H9 (cell line): ENCODE data around the gene CABP4. TPM values are rescaled to one million over a fixed set of nuclear protein-coding genes. Genes with fewer than 3 reads are reported as not detected.

ENCODE experiments used
- DNase-seq: peaks from one replicate; pipeline ENCODE4 v3.0.0-alpha.2; 2017
- H2AFZ ChIP-seq: one replicate; pipeline ENCODE4 v1.6.1; 2013; ENCODE audit warnings: mild to moderate bottlenecking, low read length, control low read depth, moderate library complexity
- H2AK5ac ChIP-seq: 2 replicates; pipeline ENCODE4 v1.6.1; 2013; ENCODE audit warnings: low read length, control low read depth, mixed read lengths; ENCODE audit not compliant: insufficient read length
- H2BK120ac ChIP-seq: one replicate; pipeline ENCODE4 v1.6.1; 2013; ENCODE audit warnings: low read depth, mild to moderate bottlenecking, low read length, control low read depth, inconsistent platforms; ENCODE audit not compliant: poor library complexity, severe bottlenecking
- H2BK12ac ChIP-seq: 2 replicates; pipeline ENCODE4 v1.6.1; 2013; ENCODE audit warnings: low read length, control low read depth, mixed read lengths, low read depth; ENCODE audit not compliant: insufficient read length
- H2BK15ac ChIP-seq: 2 replicates; pipeline ENCODE4 v1.6.1; 2013; ENCODE audit warnings: low read depth, low read length, control low read depth
- H2BK20ac ChIP-seq: one replicate; pipeline ENCODE4 v1.6.1; 2013; ENCODE audit warnings: low read depth, mild to moderate bottlenecking, low read length, control low read depth, inconsistent platforms; ENCODE audit not compliant: poor library complexity, severe bottlenecking
- H2BK5ac ChIP-seq: 2 replicates; pipeline ENCODE4 v1.6.1; 2013; ENCODE audit warnings: low read length, control low read depth, mixed read lengths; ENCODE audit not compliant: insufficient read length
- H3K14ac ChIP-seq: 2 replicates; pipeline ENCODE4 v1.6.1; 2013; ENCODE audit warnings: low read length, control low read depth; ENCODE audit not compliant: insufficient read depth
- H3K18ac ChIP-seq: 2 replicates; pipeline ENCODE4 v1.6.1; 2013; ENCODE audit warnings: low read depth, mild to moderate bottlenecking, mixed read lengths, low read length, control low read depth; ENCODE audit not compliant: insufficient read length
- H3K23ac ChIP-seq: 2 replicates; pipeline ENCODE4 v1.6.1; 2013; ENCODE audit warnings: low read length, control low read depth, mixed read lengths, low read depth; ENCODE audit not compliant: insufficient read length
- H3K23me2 ChIP-seq: 2 replicates; pipeline ENCODE4 v1.6.1; 2013; ENCODE audit warnings: low read depth, mild to moderate bottlenecking, mixed read lengths, low read length, control low read depth; ENCODE audit not compliant: insufficient read length, poor library complexity, severe bottlenecking
- H3K27ac ChIP-seq: 2 replicates; pipeline ENCODE4 v1.5.1; 2013; ENCODE audit warnings: low read length, control low read depth, mixed read lengths, low read depth; ENCODE audit not compliant: insufficient read length
- H3K27me3 ChIP-seq: 2 replicates; pipeline ENCODE4 v1.6.1; 2013; ENCODE audit warnings: low read length, control low read depth, inconsistent platforms; ENCODE audit not compliant: insufficient read depth
- H3K4ac ChIP-seq: 2 replicates; pipeline ENCODE4 v1.6.1; 2013; ENCODE audit warnings: low read depth, mild to moderate bottlenecking, control low read depth, inconsistent platforms, low read length, moderate library complexity
- H3K4me1 ChIP-seq: 2 replicates; pipeline ENCODE4 v1.6.1; 2013; ENCODE audit warnings: low read length, control low read depth, inconsistent platforms; ENCODE audit not compliant: insufficient read depth
- H3K4me2 ChIP-seq: 2 replicates; pipeline ENCODE4 v1.6.1; 2013; ENCODE audit warnings: low read length, control low read depth, mixed read lengths; ENCODE audit not compliant: insufficient read length, insufficient read depth
- H3K56ac ChIP-seq: 2 replicates; pipeline ENCODE4 v1.6.1; 2013; ENCODE audit warnings: low read depth, mild to moderate bottlenecking, mixed read lengths, low read length, control low read depth; ENCODE audit not compliant: insufficient read length
- H3K79me1 ChIP-seq: 2 replicates; pipeline ENCODE4 v1.6.1; 2013; ENCODE audit warnings: low read depth, mild to moderate bottlenecking, moderate library complexity, low read length, control low read depth, inconsistent platforms; ENCODE audit not compliant: insufficient read depth, poor library complexity, severe bottlenecking
- H3K79me2 ChIP-seq: 2 replicates; pipeline ENCODE4 v1.6.1; 2013; ENCODE audit warnings: low read length, control low read depth, inconsistent platforms; ENCODE audit not compliant: insufficient read depth
- H3K9ac ChIP-seq: 2 replicates; pipeline ENCODE4 v1.6.1; 2013; ENCODE audit warnings: low read length, control low read depth, mixed read lengths; ENCODE audit not compliant: insufficient read length; ENCODE audit errors: extremely low read depth
- H3K9me3 ChIP-seq: one replicate; pipeline ENCODE4 v1.6.1; 2013; ENCODE audit warnings: low read depth, low read length, inconsistent platforms; ENCODE audit not compliant: control insufficient read depth
- H3T11ph ChIP-seq: one replicate; pipeline ENCODE4 v1.6.1; 2013; ENCODE audit warnings: mild to moderate bottlenecking, low read length, control low read depth, inconsistent platforms
- H4K20me1 ChIP-seq: one replicate; pipeline ENCODE4 v1.6.1; 2013; ENCODE audit not compliant: control insufficient read depth, insufficient read length, insufficient read depth
- H4K5ac ChIP-seq: 2 replicates; pipeline ENCODE4 v1.6.1; 2013; ENCODE audit warnings: low read depth, mild to moderate bottlenecking, mixed read lengths, low read length, control low read depth; ENCODE audit not compliant: insufficient read length
- H4K8ac ChIP-seq: replicated peaks from 2 replicates; pipeline ENCODE4 v1.6.1; 2013; ENCODE audit warnings: low read length, control low read depth, mixed read lengths, low read depth; ENCODE audit not compliant: insufficient read length
- H4K91ac ChIP-seq: 2 replicates; pipeline ENCODE4 v1.6.1; 2013; ENCODE audit warnings: low read depth, mild to moderate bottlenecking, moderate library complexity, mixed read lengths, low read length, control low read depth; ENCODE audit not compliant: insufficient read length
- H3K27ac Mint-ChIP-seq, 3 experiments: 2 replicates in 2 of 3; 3 replicates in 1 of 3; pipeline ENCODE4 v1.8.0; 2020 to 2021; ENCODE audit warnings: mixed read lengths in 3 of 3, mild to moderate bottlenecking in 1 of 3, moderate library complexity in 1 of 3
- H3K27me3 Mint-ChIP-seq: 2 replicates; pipeline ENCODE4 v1.8.0; 2021; ENCODE audit warnings: low read depth, mild to moderate bottlenecking, moderate library complexity, mixed read lengths
- H3K36me3 Mint-ChIP-seq, 3 experiments: 2 replicates in 2 of 3; 3 replicates in 1 of 3; pipeline ENCODE4 v1.8.0; 2020 to 2021; ENCODE audit warnings: low read depth in 3 of 3, mixed read lengths in 3 of 3; ENCODE audit not compliant: insufficient read depth in 1 of 3
- H3K4me1 Mint-ChIP-seq, 2 experiments: 2 replicates each; pipeline ENCODE4 v1.8.0; 2020; ENCODE audit warnings: mixed read lengths in 2 of 2
- H3K4me3 Mint-ChIP-seq, 2 experiments: 2 replicates in 1 of 2; 3 replicates in 1 of 2; pipeline ENCODE4 v1.8.0; 2020 to 2021; ENCODE audit warnings: mild to moderate bottlenecking in 2 of 2, mixed read lengths in 2 of 2, moderate library complexity in 1 of 2
- H3K9me3 Mint-ChIP-seq, 2 experiments: 2 replicates in 1 of 2; 3 replicates in 1 of 2; pipeline ENCODE4 v1.8.0; 2020; ENCODE audit warnings: mild to moderate bottlenecking in 2 of 2, mixed read lengths in 2 of 2, moderate library complexity in 1 of 2
- WGBS: extraction: QIAGEN DNeasy Blood & Tissue Kit; methylation state at CpG from one replicate; pipeline ENCODE4 v1.1.7; 2013; ENCODE audit warnings: missing lambda C conversion rate, low lambda C conversion rate, mixed read lengths; ENCODE audit not compliant: insufficient read length; ENCODE audit errors: extremely low coverage; 5-methylcytosine and 5-hydroxymethylcytosine counted together
- total RNA-seq: library from RNA; stranded (reverse); gene quantifications from 2 replicates; pipeline ENCODE4 v1.2.1, GENCODE V29; 2021
- TF ChIP-seq, protein P1 (sequence below): fragments of 200-600 bp; sonication (generic); conservative IDR thresholded peaks from 3 replicates; pipeline ENCODE4 v1.8.0; 2021; ENCODE audit warnings: antibody characterized with exemption, mild to moderate bottlenecking

Gene CABP4
- total RNA-seq, 1 experiment from 2014 or later = not detected

- H3K27ac Mint-ChIP-seq = peak overlapping the region in 2 of 3 experiments; percentile 71 to 76; a peak in 3 of 7 replicates
- peaks cover 19 to 30% of the 10 kb centered on the region in 2 experiments for H3K4me1 Mint-ChIP-seq
- no peak overlapping the region for H3K27ac ChIP-seq
Observed at GRCh38 chr11:67506426-67507051, 51.4 kb downstream of the CABP4 start.

More at GRCh38 chr11:67506426-67507051, 51.4 kb downstream of the CABP4 start:
- Histone ChIP-seq H3K9ac (no peak overlapping the region), H4K20me1 (no peaks in the 10 kb centered on the region), H3K4me1 (no peaks in the 10 kb centered on the region), H3K4me2 (no peak overlapping the region), H3T11ph (no peak overlapping the region), H3K27me3 (no peaks in the 10 kb centered on the region), H2BK15ac (no peak overlapping the region), H3K79me1 (no peaks in the 10 kb centered on the region), H3K18ac (no peak overlapping the region), H3K79me2 (peaks cover 2% of the 10 kb centered on the region; the same call in 1 of the 2 replicates), H2BK120ac (no peak overlapping the region), H3K23ac (no peak overlapping the region), H3K56ac (no peak overlapping the region), H4K5ac (no peak overlapping the region), H2BK5ac (no peak overlapping the region), H4K8ac (no peak overlapping the region), H3K9me3 (no peaks in the 10 kb centered on the region), H3K4ac (no peak overlapping the region), H3K23me2 (peaks cover 17% of the 10 kb centered on the region), H4K91ac (no peak overlapping the region), H2BK20ac (no peak overlapping the region), H2BK12ac (no peak overlapping the region), H2AFZ (no peak overlapping the region), H3K14ac (no peak overlapping the region), H2AK5ac (no peak overlapping the region)
- Mint-ChIP-seq H3K27me3 (peaks cover 24% of the 10 kb centered on the region), H3K36me3 (peaks cover 5 to 13% (median 9%) of the 10 kb centered on the region in 3 experiments; a peak in 6 of 7 replicates), H3K9me3 (no peaks in the 10 kb centered on the region; a peak in 1 of 5 replicates), H3K4me3 (peak overlapping the region; percentile 75 to 80)
- TF ChIP-seq, protein P1, sequence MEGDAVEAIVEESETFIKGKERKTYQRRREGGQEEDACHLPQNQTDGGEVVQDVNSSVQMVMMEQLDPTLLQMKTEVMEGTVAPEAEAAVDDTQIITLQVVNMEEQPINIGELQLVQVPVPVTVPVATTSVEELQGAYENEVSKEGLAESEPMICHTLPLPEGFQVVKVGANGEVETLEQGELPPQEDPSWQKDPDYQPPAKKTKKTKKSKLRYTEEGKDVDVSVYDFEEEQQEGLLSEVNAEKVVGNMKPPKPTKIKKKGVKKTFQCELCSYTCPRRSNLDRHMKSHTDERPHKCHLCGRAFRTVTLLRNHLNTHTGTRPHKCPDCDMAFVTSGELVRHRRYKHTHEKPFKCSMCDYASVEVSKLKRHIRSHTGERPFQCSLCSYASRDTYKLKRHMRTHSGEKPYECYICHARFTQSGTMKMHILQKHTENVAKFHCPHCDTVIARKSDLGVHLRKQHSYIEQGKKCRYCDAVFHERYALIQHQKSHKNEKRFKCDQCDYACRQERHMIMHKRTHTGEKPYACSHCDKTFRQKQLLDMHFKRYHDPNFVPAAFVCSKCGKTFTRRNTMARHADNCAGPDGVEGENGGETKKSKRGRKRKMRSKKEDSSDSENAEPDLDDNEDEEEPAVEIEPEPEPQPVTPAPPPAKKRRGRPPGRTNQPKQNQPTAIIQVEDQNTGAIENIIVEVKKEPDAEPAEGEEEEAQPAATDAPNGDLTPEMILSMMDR = no peak; the same call in 2 of the 3 replicates
- DNase-seq = no peak
- WGBS = no CpG with 5 or more reads among the region's 16 CpGs
